Measurements from ENCODE around the gene RC3H2. TPM values are rescaled to one million over a fixed set of nuclear protein-coding genes. Genes with fewer than 3 reads are reported as not detected.
"Not testable (repeated sequence)": the region's sequence is repeated elsewhere in the genome, so short reads cannot be mapped to it uniquely, and the experiment has no call there.

The RC3H2 gene
- total and polyA plus RNA-seq, 2 of the 8 experiments (the other 6 are each of a cell fraction or from before 2014, with no cell fraction given), result 11.2 to 38.4 TPM

GRCh38 chr9:122852085-122852786 is 52.9 kb downstream of the RC3H2 start:
- peaks cover 15 to 75% (median 61%) of the 10 kb centered on the region in 4 experiments for H3K36me3 ChIP-seq (ENCODE audit: control insufficient read depth in 2 of 4, insufficient read depth in 4 of 4, low read length in 3 of 4)
- H3K23me2 ChIP-seq (ENCODE audit: low read depth, low read length); H4K20me1 ChIP-seq (replicated peaks in 1 of 2; ENCODE audit: control insufficient read depth in 1 of 2, insufficient read depth in 2 of 2, low read length in 2 of 2); FAIRE-seq; POLR2A ChIA-PET (ENCODE audit: partially characterized antibody); H3K27me3 ChIP-seq (replicated peaks in 1 of 4; ENCODE audit: control insufficient read depth in 3 of 4, extremely low read depth in 1 of 4, insufficient read depth in 3 of 4, low read length in 3 of 4); H3K56ac ChIP-seq (replicated peaks; ENCODE audit: insufficient read length, low read depth, low read length); H2BK15ac ChIP-seq (ENCODE audit: low read length); H3K79me1 ChIP-seq (ENCODE audit: low read depth, low read length); DNase-seq (ENCODE audit: low read depth in 1 of 2, low spot score in 2 of 2); CTCF ChIA-PET (ENCODE audit: partially characterized antibody); H3K27ac ChIP-seq (ENCODE audit: low read depth, low read length); H3K4ac ChIP-seq (replicated peaks; ENCODE audit: insufficient read length, low read depth, low read length); H3K18ac ChIP-seq (ENCODE audit: extremely low read depth, low read length); H3K4me2 ChIP-seq (ENCODE audit: insufficient read depth in 1 of 2, low read depth in 2 of 2, low read length in 2 of 2); H3K79me2 ChIP-seq (ENCODE audit: control insufficient read depth in 1 of 2, insufficient read depth in 2 of 2, low read length in 2 of 2); H3K23ac ChIP-seq (ENCODE audit: insufficient read length); H3K14ac ChIP-seq (ENCODE audit: insufficient read length); H3K4me3 ChIP-seq (ENCODE audit: extremely low read depth in 1 of 4, insufficient read depth in 2 of 4, low read depth in 3 of 4, low read length in 4 of 4); H2BK5ac ChIP-seq (ENCODE audit: low read depth, low read length); H2AFZ ChIP-seq (ENCODE audit: low read length); H4K5ac ChIP-seq (ENCODE audit: insufficient read length, low read depth, low read length); H2BK120ac ChIP-seq (replicated peaks; ENCODE audit: low read depth, low read length); H2BK12ac ChIP-seq (ENCODE audit: low read depth, low read length); H3K9me3 ChIP-seq (ENCODE audit: insufficient read depth in 2 of 2, low read depth in 1 of 2, low read length in 1 of 2); H2AK5ac ChIP-seq (ENCODE audit: low read depth, low read length); H3K4me1 ChIP-seq (replicated peaks in 1 of 4; ENCODE audit: control insufficient read depth in 3 of 4, insufficient read depth in 4 of 4, low read length in 3 of 4); H2BK20ac ChIP-seq (ENCODE audit: low read length); H4K91ac ChIP-seq (replicated peaks; ENCODE audit: insufficient read length, low read length); H4K8ac ChIP-seq (ENCODE audit: extremely low read depth, insufficient read depth, low read length); H3K9ac ChIP-seq (replicated peaks in 1 of 4; ENCODE audit: extremely low read depth in 1 of 4, low read depth in 3 of 4, low read length in 3 of 4): not testable (repeated sequence)
- WGBS, 2 experiments (ENCODE audit: extremely low coverage in 1 of 2, insufficient coverage in 1 of 2, insufficient read length in 1 of 2, insufficient replicate concordance in 2 of 2, low coverage in 1 of 2, low lambda C conversion rate in 2 of 2, missing lambda C conversion rate in 1 of 2), result 80% methylated on average over 1 of the region's 59 CpGs; no CpG with 5 or more reads in 1 of the 2 experiments
